Right lobe of liver (tissue), 6 donors: Measurements from ENCODE around the gene ARHGAP19. TPM values are rescaled to one million over a fixed set of nuclear protein-coding genes. Genes with fewer than 3 reads are reported as not detected.

Experiments
- ATAC-seq, 4 donors: fragments of 200-7000 bp; cut with Tn5 transposase; one replicate each; pipeline ENCODE4 v1.9.1; 2020; ENCODE audit warnings: mild to moderate bottlenecking in 4 of 4, moderate library complexity in 4 of 4
- DNase-seq, 3 donors: peaks; one replicate each; pipeline ENCODE4 v3.0.0-alpha.2; 2020
- H3K27ac ChIP-seq, 3 donors: fragments of 200-600 bp; one replicate each; pipeline ENCODE4 v1.8.0; 2022
- H3K27me3 ChIP-seq, 2 donors: fragments of 200-600 bp; one replicate each; pipeline ENCODE4 v1.8.0; 2022
- H3K36me3 ChIP-seq, 4 donors: fragments of 200-600 bp; sonication (generic) in 1 of 4; one replicate each; pipeline versions ENCODE4 v1.5.1 to v1.8.0; 2017 to 2022; ENCODE audit warnings: control low read depth in 1 of 4
- H3K4me1 ChIP-seq, 4 donors: fragments of 200-600 bp; sonication (generic) in 1 of 4; one replicate each; pipeline versions ENCODE4 v1.5.1 to v1.8.0; 2017 to 2022; ENCODE audit warnings: control low read depth in 1 of 4
- H3K4me3 ChIP-seq, 3 donors: fragments of 200-600 bp; one replicate each; pipeline ENCODE4 v1.8.0; 2022
- H3K9me3 ChIP-seq, 4 donors: fragments of 200-600 bp; sonication (generic) in 1 of 4; one replicate each; pipeline versions ENCODE4 v1.5.1 to v1.8.0; 2017 to 2022; ENCODE audit warnings: control low read depth in 1 of 4
- CTCF ChIP-seq, 4 donors: fragments of 200-600 bp in 3 of 4; fragments of 450-650 bp in 1 of 4; IDR thresholded peaks; one replicate each; pipeline versions ENCODE4 v1.5.1 to v1.8.0; 2016 to 2022; ENCODE audit warnings: antibody characterized with exemption in 4 of 4, mild to moderate bottlenecking in 2 of 4
- POLR2A ChIP-seq: fragments of 450-650 bp; IDR thresholded peaks from one replicate; pipeline ENCODE4 v1.6.1; 2017; ENCODE audit warnings: antibody characterized with exemption, mild to moderate bottlenecking
- WGBS: methylation state at CpG from one replicate; pipeline ENCODE4 v1.1.6; 2018; ENCODE audit warnings: low coverage, low lambda C conversion rate; ENCODE audit not compliant: insufficient coverage; ENCODE audit errors: missing lambda C conversion rate; 5-methylcytosine and 5-hydroxymethylcytosine counted together
- intact Hi-C, 2 donors: fragments of 100-400 bp; cut with DNase I; formaldehyde crosslinking; loops; one replicate each; pipeline versions ENCODE4 v1.11.2 to v1.14.1; 2022
- total RNA-seq, 6 experiments: library from RNA; depleted of rRNA in 2 of 6; stranded (reverse); fragments of >200 nt in 2 of 6; fragmentation: NEBNext Ultra II Directional in 3 of 6; extraction: Animal tissue kit (Norgen Biotek cat#: 25700) in 3 of 6; gene quantifications; one replicate each; pipeline versions ENCODE4 v1.1.0 to v1.2.4, GENCODE V29; 2016 to 2023
- donor health status: DM: no; HTN: yes; CAD: no.
- donor health status: DM: no; HTN: no; CAD: no.
- donor health status: DM: no; HTN: no; CAD: no.
- donor health status: DM: no; HTN: yes; CAD: no.
- donor health status: DM: no; HTN: yes; CAD: no.

ARHGAP19 gene
- total RNA-seq, 6 experiments from 2014 or later, result 2.3 to 5.5 (median 3.4) TPM

GRCh38 chr10:97329766-97330165, 37.3 kb upstream of the ARHGAP19 start:
- TF ChIP-seq POLR2A (no peak), CTCF (IDR thresholded peaks at IDR 0.05) (no peak)
- Histone ChIP-seq H3K27ac (peak overlapping the region; percentile 76 to 94 (median 85)), H3K9me3 (no peaks in the 10 kb centered on the region), H3K4me1 (peaks cover 0 to 51% (median 13%) of the 10 kb centered on the region in 4 donors), H3K27me3 (no peaks in the 10 kb centered on the region), H3K36me3 (no peaks in the 10 kb centered on the region), H3K4me3 (no peak overlapping the region)
- DNase-seq (no peak), ATAC-seq (no peak)
- intact Hi-C loops, result loop anchor here (10.0 kb wide), 2 partner anchors 45 to 55 kb away; no protein-coding TSS in a partner anchor
- WGBS, result 55% methylated on average over 5 of the region's 5 CpGs

GRCh38 chr10:97328646-97329453, 36.4 kb upstream of the ARHGAP19 start:
- H3K27ac ChIP-seq, result peak overlapping the region; percentile 76 to 94 (median 85)
- no peak for TF ChIP-seq CTCF (IDR thresholded peaks at IDR 0.05)
- TF ChIP-seq POLR2A, result peak; percentile 27
- ATAC-seq (peak; percentile 62 to 76 (median 70)), DNase-seq (peak in 1 of 3 donors; percentile 75)
- WGBS, result 29% methylated on average over 3 of the region's 3 CpGs
- H3K4me1 ChIP-seq, result peaks cover 0 to 51% (median 13%) of the 10 kb centered on the region in 4 donors
- H3K4me3 ChIP-seq, result peak overlapping the region in 2 of 3 donors; percentile 17 to 24
- H3K9me3 ChIP-seq, result no peaks in the 10 kb centered on the region
- H3K27me3 ChIP-seq, result no peaks in the 10 kb centered on the region
- no peaks in the 10 kb centered on the region for H3K36me3 ChIP-seq
- intact Hi-C loops, result loop anchor here in 1 of 2 donors (10.0 kb wide), 1 partner anchor 54 kb away; no protein-coding TSS in a partner anchor

DNA sequence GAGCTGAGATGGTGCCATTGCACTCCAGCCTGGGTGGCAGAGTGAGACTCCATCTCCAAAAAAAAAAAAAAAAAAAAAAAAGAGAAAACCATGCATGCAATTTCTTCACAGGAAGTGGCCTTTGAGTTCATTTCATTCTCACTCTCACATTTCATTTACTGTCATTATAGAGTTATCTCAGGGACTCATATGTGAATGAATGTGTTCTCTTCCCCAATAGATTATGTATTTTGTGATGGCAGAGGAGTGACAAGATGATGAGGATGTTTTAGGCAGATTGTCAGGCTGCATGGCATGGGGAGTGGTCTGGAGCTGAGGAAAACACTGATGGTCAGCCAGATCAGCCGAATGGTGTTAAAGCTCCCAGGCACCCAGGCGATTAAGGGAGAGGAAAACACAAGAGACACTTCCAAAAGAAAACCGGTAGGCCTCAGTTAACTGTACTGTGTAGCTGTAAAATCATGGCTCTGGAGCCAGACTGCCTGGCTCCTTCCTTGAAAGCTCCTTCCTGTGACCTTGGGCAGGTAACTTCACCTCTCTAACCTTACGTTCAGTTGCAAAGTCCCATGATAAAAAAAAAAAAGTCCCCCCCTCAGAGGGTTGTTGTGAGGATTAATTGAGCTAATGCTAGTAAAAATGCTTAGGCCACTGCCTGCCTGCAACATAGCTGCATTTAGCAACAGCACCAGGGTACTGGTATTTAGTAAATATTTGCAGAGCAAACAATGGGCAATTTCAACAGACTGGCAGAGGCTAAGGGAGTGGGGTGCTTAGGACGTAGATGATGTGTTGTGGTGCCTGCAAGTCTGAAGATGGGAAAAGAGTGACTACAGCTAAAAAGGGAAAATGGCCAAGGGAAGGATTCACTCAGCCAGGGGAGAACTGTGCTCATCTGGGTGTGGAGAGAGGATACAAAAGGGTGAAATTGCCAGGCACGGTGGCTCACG, 35.2 kb upstream of the ARHGAP19 start:
- Histone ChIP-seq H3K36me3 (no peaks in the 10 kb centered on the region), H3K4me3 (peak overlapping the region in 1 of 3 donors; percentile 24), H3K4me1 (peaks cover 0 to 51% (median 13%) of the 10 kb centered on the region in 4 donors), H3K9me3 (no peaks in the 10 kb centered on the region), H3K27ac (peak overlapping the region; percentile 58 to 94 (median 85)), H3K27me3 (no peaks in the 10 kb centered on the region)
- TF ChIP-seq CTCF (IDR thresholded peaks at IDR 0.05) (no peak), POLR2A (no peak)
- 32% methylated on average over 5 of the region's 7 CpGs for WGBS
- DNase-seq (peak in 1 of 3 donors; percentile 78), ATAC-seq (peak; percentile 71 to 81 (median 78))
- intact Hi-C loops, result loop anchor here in 1 of 2 donors (10.0 kb wide), 1 partner anchor 53 kb away; no protein-coding TSS in a partner anchor

DNA sequence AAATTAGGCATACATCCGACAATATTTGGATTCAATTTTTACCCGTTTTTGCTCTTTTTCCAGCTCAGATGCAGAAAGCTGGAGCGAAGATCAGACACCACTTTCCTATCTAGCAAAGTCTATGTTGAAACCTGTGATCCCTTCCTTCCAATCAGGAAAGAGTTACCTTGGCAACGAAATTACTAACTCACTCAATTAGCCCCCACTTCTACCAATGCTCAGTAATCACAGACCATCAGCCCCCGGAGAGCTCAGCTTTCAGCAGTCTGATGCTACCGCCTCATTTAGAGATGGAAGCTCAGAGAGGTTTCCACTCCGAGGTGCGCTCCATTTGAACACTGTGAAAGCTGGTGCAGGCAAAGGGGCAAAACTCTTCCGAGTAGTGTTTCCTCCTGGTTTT, 33.3 kb upstream of the ARHGAP19 start:
- no peak overlapping the region for H3K27ac ChIP-seq
- DNase-seq (no peak), ATAC-seq (no peak)
- no peak overlapping the region for H3K4me3 ChIP-seq
- intact Hi-C loops, result loop anchor here in 1 of 2 donors (10.0 kb wide), 1 partner anchor 51 kb away; no protein-coding TSS in a partner anchor
- H3K9me3 ChIP-seq, result no peaks in the 10 kb centered on the region
- TF ChIP-seq CTCF (IDR thresholded peaks at IDR 0.05) (no peak), POLR2A (no peak)
- WGBS, result 75% methylated on average over 8 of the region's 9 CpGs
- H3K36me3 ChIP-seq, result no peaks in the 10 kb centered on the region
- H3K27me3 ChIP-seq, result no peaks in the 10 kb centered on the region
- peaks cover 0 to 53% (median 16%) of the 10 kb centered on the region in 4 donors for H3K4me1 ChIP-seq
